PC-3 (cell line): ENCODE data around the gene SALL4. TPM values are rescaled to one million over a fixed set of nuclear protein-coding genes. Genes with fewer than 3 reads are reported as not detected.

Source experiments
- ATAC-seq: fragments of 200-7000 bp; cut with Tn5 transposase; 2 replicates; pipeline ENCODE4 v1.9.1; 2020; ENCODE audit warnings: mild to moderate bottlenecking, moderate library complexity
- BruUV-seq: library from RNA; stranded (reverse); fragments of 400-500 nt; replicated peaks from 2 replicates; lab custom pipeline; 2021; lab: Mats Ljungman, UMichigan
- CTCF ChIA-PET: fragments of 300-600 bp; sonication (Branson Sonifier 250); formaldehyde crosslinking; loops from one replicate; lab custom pipeline; 2022; ENCODE audit warnings: antibody characterized with exemption; lab: Charles Lee
- POLR2A ChIA-PET: fragments of 300-600 bp; sonication (Branson Sonifier 250); formaldehyde crosslinking; loops from one replicate; lab custom pipeline; 2022; ENCODE audit warnings: antibody characterized with exemption; ENCODE audit not compliant: unreplicated experiment; lab: Charles Lee
- DNase-seq: peaks from one replicate; pipeline ENCODE4 v3.0.0-alpha.2; 2015
- H2AFZ ChIP-seq: fragments of 300-600 bp; sonication (generic); 2 replicates; pipeline ENCODE4 v1.6.0; 2016; ENCODE audit warnings: antibody characterized with exemption, low read length
- H3F3A ChIP-seq: fragments of 300-600 bp; sonication (generic); one replicate; pipeline ENCODE4 v1.6.0; 2017; ENCODE audit warnings: antibody characterized with exemption, low read length, control low read depth, mild to moderate bottlenecking; ENCODE audit not compliant: unreplicated experiment
- H3K27ac ChIP-seq: fragments of 300-600 bp; sonication (generic); 2 replicates; pipeline ENCODE4 v1.5.1; 2016; ENCODE audit warnings: mild to moderate bottlenecking, low read length
- H3K27me3 ChIP-seq: fragments of 300-600 bp; sonication (generic); 2 replicates; pipeline ENCODE4 v1.6.1; 2016; ENCODE audit warnings: low read length, mixed read lengths
- H3K36me3 ChIP-seq: fragments of 300-600 bp; sonication (generic); 2 replicates; pipeline ENCODE4 v1.6.1; 2016; ENCODE audit warnings: low read depth, mixed run types, low read length, mixed read lengths
- H3K4me1 ChIP-seq: fragments of 300-600 bp; sonication (generic); 2 replicates; pipeline ENCODE4 v1.5.1; 2016; ENCODE audit warnings: low read length; ENCODE audit not compliant: insufficient read depth
- H3K4me2 ChIP-seq: fragments of 300-600 bp; sonication (generic); 2 replicates; pipeline ENCODE4 v1.6.0; 2016; ENCODE audit warnings: low read length
- H3K4me3 ChIP-seq: fragments of 300-600 bp; sonication (generic); 2 replicates; pipeline ENCODE4 v1.5.1; 2016; ENCODE audit warnings: mild to moderate bottlenecking, low read length, mixed read lengths
- H3K79me2 ChIP-seq: fragments of 300-600 bp; sonication (generic); 2 replicates; pipeline ENCODE4 v1.6.1; 2017; ENCODE audit warnings: low read length, mixed read lengths
- H3K9ac ChIP-seq: fragments of 300-600 bp; sonication (generic); 2 replicates; pipeline ENCODE4 v1.6.0; 2016; ENCODE audit warnings: mild to moderate bottlenecking, low read length
- H3K9me2 ChIP-seq: fragments of 300-600 bp; sonication (generic); replicated peaks from 2 replicates; pipeline ENCODE4 v1.6.1; 2016; ENCODE audit warnings: mixed run types, low read length, mixed read lengths
- H3K9me3 ChIP-seq: fragments of 300-600 bp; sonication (generic); 2 replicates; pipeline ENCODE4 v1.6.1; 2016; ENCODE audit warnings: low read length, mixed read lengths
- H4K20me1 ChIP-seq: fragments of 300-600 bp; sonication (generic); 2 replicates; pipeline ENCODE4 v1.6.1; 2016; ENCODE audit warnings: low read length, mixed read lengths
- EZH2 ChIP-seq: fragments of 300-600 bp; sonication (generic); IDR thresholded peaks from one replicate; pipeline ENCODE4 v1.6.1; 2017; ENCODE audit warnings: antibody characterized with exemption, mild to moderate bottlenecking, low read length; ENCODE audit not compliant: unreplicated experiment
- EZH2phosphoT487 ChIP-seq: fragments of 300-600 bp; sonication (generic); IDR thresholded peaks from 2 replicates; pipeline ENCODE4 v1.6.1; 2018; ENCODE audit warnings: mild to moderate bottlenecking, antibody characterized with exemption, low read length, borderline replicate concordance
- intact Hi-C: fragments of 100-400 bp; cut with micrococcal nuclease; formaldehyde crosslinking; loops from 2 replicates; pipeline ENCODE4 v1.9.0; 2023
- total RNA-seq: library from RNA; depleted of rRNA; stranded (reverse); fragments of >200 nt; gene quantifications from 2 replicates; pipeline ENCODE4 v1.2.3, GENCODE V29; 2014
- TF ChIP-seq, protein P1 (sequence below): fragments of 300-600 bp; sonication (generic); conservative IDR thresholded peaks from 2 replicates; pipeline ENCODE4 v1.5.1; 2017; ENCODE audit warnings: antibody characterized with exemption, low read depth, mild to moderate bottlenecking, low read length

SALL4 gene
- total RNA-seq, 1 experiment from 2014 or later = 3.1 TPM

GRCh38 chr20:51736947-51737346, 65.4 kb downstream of the SALL4 start:
- no peak overlapping the region for H3K4me2 ChIP-seq
- H3K9me2 ChIP-seq = no peaks in the 10 kb centered on the region
- peaks cover 1% of the 10 kb centered on the region for H3F3A ChIP-seq
- H2AFZ ChIP-seq = no peak overlapping the region
- H3K27ac ChIP-seq = no peak overlapping the region
- POLR2A ChIA-PET = no interaction called here
- no peaks in the 10 kb centered on the region for H3K9me3 ChIP-seq
- H3K27me3 ChIP-seq = no peaks in the 10 kb centered on the region
- H3K79me2 ChIP-seq = peaks cover 42% of the 10 kb centered on the region
- DNase-seq = no peak
- peaks cover 27% of the 10 kb centered on the region for H3K4me1 ChIP-seq
- CTCF ChIA-PET = interaction anchor here (1.2 kb wide), 1 partner anchor 36 kb away, joined by 6 read pairs; no protein-coding TSS in a partner anchor
- no TSS peak for BruUV-seq
- ATAC-seq = no peak
- TF ChIP-seq EZH2phosphoT487 = no peak
- TF ChIP-seq, protein P1, sequence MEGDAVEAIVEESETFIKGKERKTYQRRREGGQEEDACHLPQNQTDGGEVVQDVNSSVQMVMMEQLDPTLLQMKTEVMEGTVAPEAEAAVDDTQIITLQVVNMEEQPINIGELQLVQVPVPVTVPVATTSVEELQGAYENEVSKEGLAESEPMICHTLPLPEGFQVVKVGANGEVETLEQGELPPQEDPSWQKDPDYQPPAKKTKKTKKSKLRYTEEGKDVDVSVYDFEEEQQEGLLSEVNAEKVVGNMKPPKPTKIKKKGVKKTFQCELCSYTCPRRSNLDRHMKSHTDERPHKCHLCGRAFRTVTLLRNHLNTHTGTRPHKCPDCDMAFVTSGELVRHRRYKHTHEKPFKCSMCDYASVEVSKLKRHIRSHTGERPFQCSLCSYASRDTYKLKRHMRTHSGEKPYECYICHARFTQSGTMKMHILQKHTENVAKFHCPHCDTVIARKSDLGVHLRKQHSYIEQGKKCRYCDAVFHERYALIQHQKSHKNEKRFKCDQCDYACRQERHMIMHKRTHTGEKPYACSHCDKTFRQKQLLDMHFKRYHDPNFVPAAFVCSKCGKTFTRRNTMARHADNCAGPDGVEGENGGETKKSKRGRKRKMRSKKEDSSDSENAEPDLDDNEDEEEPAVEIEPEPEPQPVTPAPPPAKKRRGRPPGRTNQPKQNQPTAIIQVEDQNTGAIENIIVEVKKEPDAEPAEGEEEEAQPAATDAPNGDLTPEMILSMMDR = no peak
- no peak for TF ChIP-seq EZH2
- no peaks in the 10 kb centered on the region for H4K20me1 ChIP-seq
- intact Hi-C loops = no loop called here
- no peak overlapping the region for H3K9ac ChIP-seq
- no peak overlapping the region for H3K4me3 ChIP-seq
- no peaks in the 10 kb centered on the region for H3K36me3 ChIP-seq

DNA sequence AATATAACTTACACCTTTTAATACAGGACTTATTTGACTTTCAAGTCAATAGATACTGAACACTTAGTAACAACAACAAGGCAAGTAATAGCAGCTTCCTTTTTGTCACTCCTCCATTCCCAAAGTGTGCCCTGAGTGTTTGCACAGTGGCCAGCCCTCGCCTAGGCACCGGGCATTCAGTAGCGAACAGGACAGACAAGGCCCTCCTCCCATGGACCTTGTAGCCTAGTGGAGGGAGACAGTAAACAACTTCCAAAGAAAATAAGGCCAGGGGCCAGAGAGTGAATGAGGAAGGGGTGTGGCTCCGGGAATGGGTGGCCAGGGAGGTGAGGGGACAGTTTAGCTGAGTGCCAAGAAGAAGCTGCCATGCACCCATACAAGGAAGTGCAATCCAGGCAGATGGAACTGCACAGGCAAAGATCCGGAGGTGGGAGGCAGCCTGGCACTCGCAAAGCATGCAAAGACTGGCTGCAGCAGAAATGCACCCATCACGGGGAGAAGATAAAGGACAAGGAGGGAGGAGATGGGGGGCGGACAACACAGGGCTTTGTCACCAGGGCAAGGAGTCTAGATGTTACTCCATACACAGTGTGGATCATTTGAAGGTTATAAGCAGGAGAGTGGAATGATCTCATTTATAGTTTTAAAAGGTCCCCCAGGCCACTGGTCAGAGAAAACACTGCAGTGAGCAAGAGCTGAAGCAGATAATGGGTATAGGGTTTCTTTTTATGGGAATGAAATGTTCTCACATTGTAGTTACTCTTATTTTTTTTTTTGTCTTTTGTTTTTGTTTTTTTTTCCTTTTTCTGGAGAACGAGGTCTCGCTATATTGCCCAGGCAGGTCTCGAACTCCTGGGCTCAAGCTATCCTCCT, 66.4 kb downstream of the SALL4 start:
- no peak overlapping the region for H3K4me2 ChIP-seq
- H4K20me1 ChIP-seq = no peaks in the 10 kb centered on the region
- intact Hi-C loops = no loop called here
- POLR2A ChIA-PET = no interaction called here
- TF ChIP-seq, protein P1 = no peak
- TF ChIP-seq EZH2phosphoT487 = no peak
- no peak for TF ChIP-seq EZH2
- BruUV-seq = no TSS peak
- H3K36me3 ChIP-seq = no peaks in the 10 kb centered on the region
- H3K9me2 ChIP-seq = no peaks in the 10 kb centered on the region
- H3F3A ChIP-seq = no peaks in the 10 kb centered on the region
- no peak overlapping the region for H3K9ac ChIP-seq
- no peak overlapping the region for H2AFZ ChIP-seq
- ATAC-seq (peak; percentile 51), DNase-seq (peak; percentile 17)
- H3K27ac ChIP-seq = peak overlapping the region; percentile 21
- H3K79me2 ChIP-seq = peaks cover 36% of the 10 kb centered on the region
- CTCF ChIA-PET = interaction anchor here (1.2 kb wide), 1 partner anchor 35 kb away, joined by 6 read pairs; no protein-coding TSS in a partner anchor
- no peaks in the 10 kb centered on the region for H3K27me3 ChIP-seq
- H3K4me3 ChIP-seq = no peak overlapping the region
- peaks cover 23% of the 10 kb centered on the region for H3K4me1 ChIP-seq
- no peaks in the 10 kb centered on the region for H3K9me3 ChIP-seq
